A549 (cell line): ENCODE results near the gene PLCB4. TPM values are rescaled to one million over a fixed set of nuclear protein-coding genes. Genes with fewer than 3 reads are reported as not detected.

Experiments used
- ATAC-seq, 2 experiments: fragments of 200-7000 bp in 1 of 2; fragments of >200 bp in 1 of 2; cut with Nextera tagmentation in 1 of 2; cut with Tn5 transposase in 1 of 2; 3 replicates each; pipeline versions ENCODE4 v1.8.0 to v1.9.1; 2018 to 2020; ENCODE audit warnings: mild to moderate bottlenecking in 1 of 2, moderate library complexity in 1 of 2
- CTCF ChIA-PET: fragments of 300-600 bp; sonication (Branson Sonifier 250); formaldehyde crosslinking; extraction: SDS; loops from one replicate; lab custom pipeline; 2021; ENCODE audit warnings: antibody characterized with exemption, inconsistent platforms; lab: Yijun Ruan, JAX
- POLR2A ChIA-PET: fragments of 350-600 bp; formaldehyde crosslinking; extraction: SDS; loops from one replicate; lab custom pipeline; 2021; ENCODE audit warnings: antibody characterized with exemption, inconsistent platforms; lab: Yijun Ruan, JAX
- DNase-seq, 2 experiments: peaks; one replicate each; pipeline versions ENCODE4 v3.0.0 to v3.0.0-alpha.2; 2011 to 2016; ENCODE audit warnings: low read depth in 1 of 2, low spot score in 1 of 2
- FAIRE-seq: peaks from 2 replicates; lab custom pipeline; 2011; peaks lifted over from hg19 to GRCh38; lab: Jason Lieb, UNC
- H3K27ac ChIP-seq, 2 experiments: fragments of >200 bp; sonication (Bioruptor Twin); formaldehyde crosslinking; 3 replicates each; pipeline ENCODE4 v1.5.1; 2016 to 2017
- H3K4me1 ChIP-seq: fragments of >200 bp; sonication (Bioruptor Twin); formaldehyde crosslinking; 3 replicates; pipeline ENCODE4 v1.6.1; 2016
- H3K4me2 ChIP-seq: fragments of >200 bp; sonication (Bioruptor Twin); formaldehyde crosslinking; 3 replicates; pipeline ENCODE4 v1.6.1; 2016
- H3K4me3 ChIP-seq: fragments of >200 bp; sonication (Bioruptor Twin); formaldehyde crosslinking; 3 replicates; pipeline ENCODE4 v1.5.1; 2016
- H3K9me3 ChIP-seq: fragments of >200 bp; sonication (Bioruptor Twin); formaldehyde crosslinking; 3 replicates; pipeline ENCODE4 v1.6.1; 2016
- CBX2 ChIP-seq: fragments of 200-600 bp; sonication (generic); IDR thresholded peaks from 2 replicates; pipeline ENCODE4 v1.6.1; 2016; ENCODE audit warnings: low read depth, mild to moderate bottlenecking, borderline replicate concordance
- E2F6 ChIP-seq: IDR thresholded peaks from 2 replicates; pipeline ENCODE4 v1.6.1; 2012; ENCODE audit warnings: low read depth, borderline replicate concordance
- GATA3 ChIP-seq: IDR thresholded peaks from 2 replicates; pipeline ENCODE4 v1.6.1; 2012; ENCODE audit warnings: borderline replicate concordance
- HOXB13 ChIP-seq: fragments of 250-450 bp; sonication (Bioruptor Pico); IDR thresholded peaks from 2 replicates; pipeline ENCODE4 v1.5.0; 2020; ENCODE audit warnings: low read depth, mild to moderate bottlenecking, moderate library complexity
- HOXB5 ChIP-seq: fragments of 250-450 bp; sonication (Bioruptor Pico); IDR thresholded peaks from 2 replicates; pipeline ENCODE4 v1.5.0; 2020; ENCODE audit warnings: mild to moderate bottlenecking, moderate library complexity
- KDM1A ChIP-seq: fragments of 200-600 bp; sonication (generic); IDR thresholded peaks from 2 replicates; pipeline ENCODE4 v1.6.1; 2016; ENCODE audit warnings: low read depth, mild to moderate bottlenecking
- MAX ChIP-seq: IDR thresholded peaks from 2 replicates; pipeline ENCODE4 v1.6.1; 2012
- MAZ ChIP-seq: fragments of 150-350 bp; IDR thresholded peaks from 2 replicates; pipeline ENCODE4 v1.6.1; 2014; ENCODE audit warnings: antibody characterized with exemption, low read depth, low read length, borderline replicate concordance
- PHF8 ChIP-seq: fragments of 200-600 bp; sonication (generic); IDR thresholded peaks from 2 replicates; pipeline ENCODE4 v1.6.1; 2016; ENCODE audit warnings: low read depth, mild to moderate bottlenecking, antibody characterized with exemption, moderate library complexity, borderline replicate concordance
- RAD21 ChIP-seq, 2 experiments: fragments of >200 bp in 1 of 2; sonication (Bioruptor Twin) in 1 of 2; formaldehyde crosslinking in 1 of 2; IDR thresholded peaks in 1 of 2; conservative IDR thresholded peaks in 1 of 2; 2 replicates in 1 of 2; 3 replicates in 1 of 2; pipeline ENCODE4 v1.6.1; 2012 to 2018; ENCODE audit warnings: inconsistent platforms in 1 of 2
- REST ChIP-seq: fragments of 200-600 bp; sonication (generic); IDR thresholded peaks from 2 replicates; pipeline ENCODE4 v1.6.1; 2016; ENCODE audit warnings: antibody characterized with exemption, mild to moderate bottlenecking, moderate library complexity
- RNF2 ChIP-seq: fragments of 200-600 bp; sonication (generic); IDR thresholded peaks from 2 replicates; pipeline ENCODE4 v1.6.1; 2016; ENCODE audit warnings: low read depth, mild to moderate bottlenecking, antibody characterized with exemption, moderate library complexity, borderline replicate concordance
- SMC3 ChIP-seq: fragments of >200 bp; sonication (Bioruptor Twin); formaldehyde crosslinking; IDR thresholded peaks from 3 replicates; pipeline ENCODE4 v1.6.1; 2018; ENCODE audit warnings: inconsistent platforms
- SREBF2 ChIP-seq: fragments of 450-650 bp; IDR thresholded peaks from 2 replicates; pipeline ENCODE4 v1.6.1; 2014; ENCODE audit warnings: mild to moderate bottlenecking, moderate library complexity
- USF2 ChIP-seq: fragments of 450-650 bp; IDR thresholded peaks from 2 replicates; pipeline ENCODE4 v1.6.1; 2014; ENCODE audit warnings: antibody characterized with exemption
- WGBS: methylation state at CpG from one replicate; pipeline ENCODE4 v1.1.6; 2017; ENCODE audit errors: missing lambda C conversion rate; 5-methylcytosine and 5-hydroxymethylcytosine counted together
- polyA plus RNA-seq, 4 experiments: library from polyadenylated mRNA; depleted of rRNA in 3 of 4; stranded (reverse); fragments of >200 nt; fragmentation: RNase III in 1 of 4; extraction: RNeasy Plus Mini Kit Qiagen cat#74134 plus additional on column Dnase treatment in 1 of 4; gene quantifications; 2 replicates in 3 of 4; 3 replicates in 1 of 4; pipeline ENCODE4 v1.2.3, GENCODE V29; 2011 to 2017
- TF ChIP-seq, protein P1 (sequence below): fragments of 250-450 bp; sonication (Bioruptor Pico); IDR thresholded peaks from 2 replicates; pipeline ENCODE4 v1.5.0; 2020; ENCODE audit warnings: low read depth, mild to moderate bottlenecking, moderate library complexity
- TF ChIP-seq, protein P2 (sequence below): fragments of >200 bp; sonication (Bioruptor Twin); formaldehyde crosslinking; IDR thresholded peaks from 3 replicates; pipeline ENCODE4 v1.5.1; 2016

Gene PLCB4
- polyA plus RNA-seq, 2 of the 4 experiments (the other 2 are of a cell fraction): 17.1 to 32.1 TPM

GRCh38 chr20:9354579-9354978 is 285.7 kb downstream of the PLCB4 start:
- Histone ChIP-seq H3K4me2 (no peak overlapping the region), H3K9me3 (no peaks in the 10 kb centered on the region), H3K4me1 (peaks cover 13% of the 10 kb centered on the region; the same call in 2 of the 3 replicates), H3K4me3 (no peak overlapping the region), H3K27ac (no peak overlapping the region)
- POLR2A ChIA-PET: no interaction called here
- DNase-seq: no peak
- no peak for ATAC-seq
- CTCF ChIA-PET: interaction anchor here (1.2 to 2.6 kb wide), 5 partner anchors 140 to 594 kb away, joined by 3 to 18 read pairs (median 3); no protein-coding TSS in a partner anchor
- no peak for FAIRE-seq
- 91% methylated on average over 2 of the region's 2 CpGs for WGBS
- no peak for TF ChIP-seq PHF8
- TF ChIP-seq, protein P1, sequence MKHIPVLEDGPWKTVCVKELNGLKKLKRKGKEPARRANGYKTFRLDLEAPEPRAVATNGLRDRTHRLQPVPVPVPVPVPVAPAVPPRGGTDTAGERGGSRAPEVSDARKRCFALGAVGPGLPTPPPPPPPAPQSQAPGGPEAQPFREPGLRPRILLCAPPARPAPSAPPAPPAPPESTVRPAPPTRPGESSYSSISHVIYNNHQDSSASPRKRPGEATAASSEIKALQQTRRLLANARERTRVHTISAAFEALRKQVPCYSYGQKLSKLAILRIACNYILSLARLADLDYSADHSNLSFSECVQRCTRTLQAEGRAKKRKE (CRISPR knock-in tag): no peak
- TF ChIP-seq MAX: no peak
- TF ChIP-seq SREBF2: no peak

GRCh38 chr20:9358001-9358400 is 289.1 kb downstream of the PLCB4 start:
- no peak overlapping the region for H3K4me3 ChIP-seq
- no peak overlapping the region; a peak in 1 of 6 replicates for H3K27ac ChIP-seq
- H3K4me1 ChIP-seq: peaks cover 11% of the 10 kb centered on the region; the same call in 2 of the 3 replicates
- FAIRE-seq (no peak), DNase-seq (no peak), ATAC-seq (no peak)
- 91% methylated on average over 2 of the region's 2 CpGs for WGBS
- no peak overlapping the region for H3K4me2 ChIP-seq
- CTCF ChIA-PET: interaction anchor here (0.9 to 5.5 kb wide), 7 partner anchors 13 to 597 kb away, joined by 3 to 71 read pairs (median 12); no protein-coding TSS in a partner anchor
- no peak for TF ChIP-seq E2F6
- TF ChIP-seq SMC3: no peak
- TF ChIP-seq USF2: no peak
- TF ChIP-seq HOXB5 (CRISPR knock-in tag): no peak
- TF ChIP-seq GATA3: no peak
- no peak for TF ChIP-seq MAZ
- TF ChIP-seq CBX2: no peak
- TF ChIP-seq RNF2: no peak
- H3K9me3 ChIP-seq: no peaks in the 10 kb centered on the region
- POLR2A ChIA-PET: no interaction called here

DNA sequence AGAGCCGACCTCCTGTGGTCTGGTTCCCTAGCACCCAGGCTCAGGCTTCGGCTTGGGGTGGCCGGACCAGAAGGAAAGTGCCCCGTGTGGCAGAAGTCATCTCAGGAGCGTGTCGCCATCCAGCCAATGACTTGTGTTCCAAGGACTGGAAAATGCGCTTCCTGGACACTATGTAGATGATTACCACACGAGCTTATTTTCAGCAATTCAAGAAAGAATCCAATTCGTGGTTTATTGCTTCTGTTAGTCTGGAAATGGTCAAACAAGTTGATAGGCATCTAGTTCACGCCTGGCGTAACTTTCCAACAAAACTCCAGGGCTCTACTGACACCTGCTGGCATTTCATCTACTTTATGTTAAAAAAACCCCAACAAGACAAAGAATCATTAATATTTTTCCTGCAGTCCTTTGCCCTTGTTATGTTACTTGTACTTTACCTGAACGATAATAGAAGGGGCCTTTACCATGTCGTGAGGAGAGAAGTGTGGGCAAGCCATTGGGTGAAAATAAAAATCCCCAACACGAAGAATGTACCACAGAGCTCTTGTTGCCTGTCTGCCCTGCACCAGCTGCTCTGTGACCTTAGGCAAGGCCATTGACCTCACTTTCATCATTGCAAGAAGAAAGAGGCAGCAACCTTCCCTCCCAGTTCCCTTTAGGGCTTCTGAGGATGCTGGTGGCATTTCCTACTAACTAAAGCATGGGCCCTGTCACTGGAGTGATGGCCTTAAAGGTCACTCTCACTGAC is 290.8 kb downstream of the PLCB4 start:
- DNase-seq: peak; percentile 60 to 77
- peaks cover 8% of the 10 kb centered on the region; the same call in 2 of the 3 replicates for H3K4me1 ChIP-seq
- POLR2A ChIA-PET: interaction anchor here (0.7 kb wide), 1 partner anchor 262 kb away, joined by 3 read pairs; no protein-coding TSS in a partner anchor
- TF ChIP-seq RAD21 (conservative IDR thresholded peaks at IDR 0.05 in 1 of 2, IDR thresholded peaks at IDR 0.05 in 1 of 2) (peak; percentile 92 to 98), HOXB13 (CRISPR knock-in tag) (no peak), GATA3 (peak; percentile 36; the same call in 1 of the 2 replicates), REST (no peak), SMC3 (peak; percentile 98), MAX (0 out of 2 replicates have a peak, but pooled peaks have one; percentile 10), KDM1A (no peak)
- TF ChIP-seq, protein P2, sequence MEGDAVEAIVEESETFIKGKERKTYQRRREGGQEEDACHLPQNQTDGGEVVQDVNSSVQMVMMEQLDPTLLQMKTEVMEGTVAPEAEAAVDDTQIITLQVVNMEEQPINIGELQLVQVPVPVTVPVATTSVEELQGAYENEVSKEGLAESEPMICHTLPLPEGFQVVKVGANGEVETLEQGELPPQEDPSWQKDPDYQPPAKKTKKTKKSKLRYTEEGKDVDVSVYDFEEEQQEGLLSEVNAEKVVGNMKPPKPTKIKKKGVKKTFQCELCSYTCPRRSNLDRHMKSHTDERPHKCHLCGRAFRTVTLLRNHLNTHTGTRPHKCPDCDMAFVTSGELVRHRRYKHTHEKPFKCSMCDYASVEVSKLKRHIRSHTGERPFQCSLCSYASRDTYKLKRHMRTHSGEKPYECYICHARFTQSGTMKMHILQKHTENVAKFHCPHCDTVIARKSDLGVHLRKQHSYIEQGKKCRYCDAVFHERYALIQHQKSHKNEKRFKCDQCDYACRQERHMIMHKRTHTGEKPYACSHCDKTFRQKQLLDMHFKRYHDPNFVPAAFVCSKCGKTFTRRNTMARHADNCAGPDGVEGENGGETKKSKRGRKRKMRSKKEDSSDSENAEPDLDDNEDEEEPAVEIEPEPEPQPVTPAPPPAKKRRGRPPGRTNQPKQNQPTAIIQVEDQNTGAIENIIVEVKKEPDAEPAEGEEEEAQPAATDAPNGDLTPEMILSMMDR: peak; percentile 99
- TF ChIP-seq, all 56 proteins: peak for 5
- WGBS: 38% methylated on average over 14 of the region's 14 CpGs
- FAIRE-seq (peak; percentile 92), ATAC-seq (peak; percentile 87 to 93)
- no peaks in the 10 kb centered on the region for H3K9me3 ChIP-seq
- no peak overlapping the region for H3K4me3 ChIP-seq
- peak overlapping the region; percentile 40 for H3K4me2 ChIP-seq
- CTCF ChIA-PET: interaction anchor here (0.6 to 5.5 kb wide), 91 partner anchors 9 to 655 kb away, joined by 3 to 71 read pairs (median 5); partner anchors contain the start of gene PLCB4
- H3K27ac ChIP-seq: peak overlapping the region; percentile 31 to 53; a peak in 4 of 6 replicates
